Measurements from ENCODE around the gene ACOT11. TPM values are rescaled to one million over a fixed set of nuclear protein-coding genes. Genes with fewer than 3 reads are reported as not detected.

ACOT11 gene
- total and polyA plus RNA-seq, 2 of the 13 experiments (the other 11 are each of a cell fraction or from before 2014, with no cell fraction given): 2.6 to 3.3 TPM

DNA sequence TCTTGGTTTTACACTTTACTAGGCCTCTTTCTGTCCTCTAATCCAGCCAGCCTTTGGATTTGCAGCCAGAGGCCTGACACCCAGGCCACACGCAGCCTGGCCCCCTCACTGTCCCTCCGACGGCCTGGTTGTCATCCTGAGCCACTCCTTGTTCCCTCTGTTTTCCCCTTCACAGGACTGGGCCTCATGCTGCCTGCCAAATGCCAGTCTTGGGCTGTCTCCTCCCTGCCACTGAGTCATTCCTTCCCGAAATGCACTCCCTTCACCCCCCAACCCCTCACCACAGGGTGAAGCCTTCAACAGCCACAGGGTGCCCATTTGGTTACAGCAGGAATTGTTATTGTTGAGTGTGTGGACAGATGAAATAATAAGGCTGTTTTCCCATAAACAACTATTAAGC lies 21.3 kb downstream of the ACOT11 start:
- CTCF ChIA-PET (ENCODE audit: low intra/inter-chr PET ratio, low total read pairs): no interaction called here
- no peak overlapping the region for H3K27ac ChIP-seq (ENCODE audit: extremely low read length, insufficient read depth, low read length)
- no peak overlapping the region for H3K4me3 ChIP-seq (replicated peaks in 1 of 3; ENCODE audit: insufficient read depth in 1 of 3, low read depth in 2 of 3, low read length in 3 of 3)
- 85% methylated on average over 4 of the region's 4 CpGs for whole genome bisulfite sequencing (ENCODE audit: low lambda C conversion rate)
- H3K9me3 ChIP-seq (ENCODE audit: low read length): no peaks in the 10 kb centered on the region
- DNase-seq (ENCODE audit: low spot score) (no peak), ATAC-seq (no peak), FAIRE-seq (no peak)
- no peaks in the 10 kb centered on the region for H3K79me2 ChIP-seq (ENCODE audit: insufficient read depth, low read length)
- no peak overlapping the region for H2AFZ ChIP-seq (ENCODE audit: low read length)
- intact Hi-C loops (cut with micrococcal nuclease; ENCODE audit: unreplicated experiment) (no loop called here), in situ Hi-C loops (cut with HindIII; ENCODE audit: extremely low pct_ligation_motif_present, low pct_unique_long_range_greater_than_20kb) (no loop called here)
- H3K9ac ChIP-seq (ENCODE audit: insufficient read depth, low read depth, low read length): no peak overlapping the region
- BruUV-seq (replicated peaks): no TSS peak
- POLR2A ChIA-PET: no interaction called here
- no peaks in the 10 kb centered on the region for H3K27me3 ChIP-seq (ENCODE audit: control insufficient read depth in 1 of 2, insufficient read depth in 2 of 2, low read length in 2 of 2)
- no peak overlapping the region for H3K4me2 ChIP-seq (ENCODE audit: low read depth, low read length)
- H3K4me1 ChIP-seq (ENCODE audit: insufficient read depth, low read length): peaks cover 54% of the 10 kb centered on the region
- no peak for TF ChIP-seq ZNF737 (CRISPR knock-in tag; IDR thresholded peaks at IDR 0.05; ENCODE audit: borderline replicate concordance)
- TF ChIP-seq KDM5A (IDR thresholded peaks at IDR 0.05; ENCODE audit: borderline replicate concordance, low read length): no peak
- no peak for TF ChIP-seq FOXM1 (CRISPR knock-in tag; IDR thresholded peaks at IDR 0.05)
- no peak for TF ChIP-seq U2AF2 (IDR thresholded peaks at IDR 0.05; ENCODE audit: low read depth, low read length)
- no peak for TF ChIP-seq SRF (IDR thresholded peaks at IDR 0.05; ENCODE audit: low read depth, low read length)
- TF ChIP-seq PAF1 (CRISPR knock-in tag; IDR thresholded peaks at IDR 0.05): no peak
- no peak for TF ChIP-seq PAWR (CRISPR knock-in tag; IDR thresholded peaks at IDR 0.05; ENCODE audit: borderline replicate concordance)
- no peak for TF ChIP-seq ZNF644 (CRISPR knock-in tag; IDR thresholded peaks at IDR 0.05; ENCODE audit: low read depth)
- no peak for TF ChIP-seq MTF2 (CRISPR knock-in tag; IDR thresholded peaks at IDR 0.05; ENCODE audit: borderline replicate concordance)
- TF ChIP-seq, protein P1, sequence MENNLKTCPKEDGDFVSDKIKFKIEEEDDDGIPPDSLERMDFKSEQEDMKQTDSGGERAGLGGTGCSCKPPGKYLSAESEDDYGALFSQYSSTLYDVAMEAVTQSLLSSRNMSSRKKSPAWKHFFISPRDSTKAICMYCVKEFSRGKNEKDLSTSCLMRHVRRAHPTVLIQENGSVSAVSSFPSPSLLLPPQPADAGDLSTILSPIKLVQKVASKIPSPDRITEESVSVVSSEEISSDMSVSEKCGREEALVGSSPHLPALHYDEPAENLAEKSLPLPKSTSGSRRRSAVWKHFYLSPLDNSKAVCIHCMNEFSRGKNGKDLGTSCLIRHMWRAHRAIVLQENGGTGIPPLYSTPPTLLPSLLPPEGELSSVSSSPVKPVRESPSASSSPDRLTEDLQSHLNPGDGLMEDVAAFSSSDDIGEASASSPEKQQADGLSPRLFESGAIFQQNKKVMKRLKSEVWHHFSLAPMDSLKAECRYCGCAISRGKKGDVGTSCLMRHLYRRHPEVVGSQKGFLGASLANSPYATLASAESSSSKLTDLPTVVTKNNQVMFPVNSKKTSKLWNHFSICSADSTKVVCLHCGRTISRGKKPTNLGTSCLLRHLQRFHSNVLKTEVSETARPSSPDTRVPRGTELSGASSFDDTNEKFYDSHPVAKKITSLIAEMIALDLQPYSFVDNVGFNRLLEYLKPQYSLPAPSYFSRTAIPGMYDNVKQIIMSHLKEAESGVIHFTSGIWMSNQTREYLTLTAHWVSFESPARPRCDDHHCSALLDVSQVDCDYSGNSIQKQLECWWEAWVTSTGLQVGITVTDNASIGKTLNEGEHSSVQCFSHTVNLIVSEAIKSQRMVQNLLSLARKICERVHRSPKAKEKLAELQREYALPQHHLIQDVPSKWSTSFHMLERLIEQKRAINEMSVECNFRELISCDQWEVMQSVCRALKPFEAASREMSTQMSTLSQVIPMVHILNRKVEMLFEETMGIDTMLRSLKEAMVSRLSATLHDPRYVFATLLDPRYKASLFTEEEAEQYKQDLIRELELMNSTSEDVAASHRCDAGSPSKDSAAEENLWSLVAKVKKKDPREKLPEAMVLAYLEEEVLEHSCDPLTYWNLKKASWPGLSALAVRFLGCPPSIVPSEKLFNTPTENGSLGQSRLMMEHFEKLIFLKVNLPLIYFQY (CRISPR knock-in tag; IDR thresholded peaks at IDR 0.05; ENCODE audit: borderline replicate concordance): no peak
- H3K36me3 ChIP-seq (replicated peaks in 1 of 2; ENCODE audit: control insufficient read depth in 1 of 2, insufficient read depth in 2 of 2, low read length in 2 of 2): no peaks in the 10 kb centered on the region
- H4K20me1 ChIP-seq (ENCODE audit: insufficient read depth, low read length): no peaks in the 10 kb centered on the region

Data from HepG2 (cell line).